Vagina (tissue), 2 donors: ENCODE results near the gene QSOX1.

Source experiments
- CTCF ChIP-seq, 3 experiments: fragments of 450-650 bp in 2 of 3; fragments of 200-600 bp in 1 of 3; sonication (generic) in 1 of 3; IDR thresholded peaks; one replicate each; pipeline ENCODE4 v1.5.1; 2017 to 2019; ENCODE audit warnings: antibody characterized with exemption in 3 of 3, mild to moderate bottlenecking in 2 of 3, moderate library complexity in 2 of 3
- POLR2AphosphoS5 ChIP-seq, 2 donors: sonication (generic); formaldehyde crosslinking; IDR thresholded peaks; one replicate each; pipeline ENCODE4 v1.9.0; 2017; ENCODE audit warnings: antibody characterized with exemption in 2 of 2, mild to moderate bottlenecking in 2 of 2, low read depth in 1 of 2; ENCODE audit not compliant: insufficient read depth in 1 of 2

GRCh38 chr1:180156631-180157091, 2.0 kb downstream of the QSOX1 start:
- TF ChIP-seq CTCF (IDR thresholded peaks at IDR 0.05) (no peak), POLR2AphosphoS5 (IDR thresholded peaks at IDR 0.05; ENCODE audit: insufficient read depth in 1 of 2, low read depth in 1 of 2) (no peak)
